Measurements from ENCODE around the gene SLC2A9.

GRCh38 chr4:9970399-9971011, 50.8 kb downstream of the SLC2A9 start:
- TF ChIP-seq POLR2A (IDR thresholded peaks at IDR 0.05; ENCODE audit: low read length): no peak
- no peak for TF ChIP-seq GATA1 (IDR thresholded peaks at IDR 0.05; ENCODE audit: low read depth, low read length)

Measured in erythroblast (primary cell).